Placental pericyte (primary cell): ENCODE data around the gene NNAT. TPM values are rescaled to one million over a fixed set of nuclear protein-coding genes. Genes with fewer than 3 reads are reported as not detected.

Source experiments
- total RNA-seq: library from RNA; depleted of rRNA; stranded (reverse); fragments of >200 nt; gene quantifications from 2 replicates; pipeline ENCODE4 v1.2.3, GENCODE V29; 2012

Gene NNAT
- 0.22 and 0.43 TPM in 2 replicates for total RNA-seq

DNA sequence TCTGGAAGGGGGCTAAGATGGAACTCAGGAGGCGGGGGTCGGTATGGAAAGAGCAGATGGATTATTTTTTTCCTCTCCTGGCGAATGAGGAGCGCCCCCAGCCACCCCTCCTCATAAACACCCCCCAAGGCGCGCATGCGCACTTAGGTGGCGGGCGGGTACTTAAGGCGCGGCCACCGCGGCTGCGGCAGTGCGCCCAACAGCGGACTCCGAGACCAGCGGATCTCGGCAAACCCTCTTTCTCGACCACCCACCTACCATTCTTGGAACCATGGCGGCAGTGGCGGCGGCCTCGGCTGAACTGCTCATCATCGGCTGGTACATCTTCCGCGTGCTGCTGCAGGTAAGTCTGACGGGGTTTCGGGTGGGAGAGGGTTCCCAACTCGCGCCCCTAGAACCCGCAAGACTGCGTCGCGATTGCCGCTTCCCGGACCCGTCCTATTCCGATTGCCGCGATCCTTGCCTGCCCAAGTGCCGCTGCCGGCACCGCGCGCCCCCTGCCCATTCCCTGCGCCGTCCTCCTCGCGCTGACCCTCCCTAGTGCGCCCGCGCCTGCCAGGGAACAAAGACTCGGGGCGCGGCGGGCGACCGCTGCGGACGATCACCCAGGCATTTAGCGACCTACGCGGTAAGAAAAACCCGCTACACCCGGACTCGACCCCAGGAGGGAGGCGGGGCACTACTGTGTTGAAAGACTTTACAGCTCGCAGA, at the start of gene NNAT:
Gene NNAT, plus strand, starts transcription at position 190 of the 711 bp plus-strand sequence. Its CDS starts 82 bp downstream, at position 272.

DNA sequence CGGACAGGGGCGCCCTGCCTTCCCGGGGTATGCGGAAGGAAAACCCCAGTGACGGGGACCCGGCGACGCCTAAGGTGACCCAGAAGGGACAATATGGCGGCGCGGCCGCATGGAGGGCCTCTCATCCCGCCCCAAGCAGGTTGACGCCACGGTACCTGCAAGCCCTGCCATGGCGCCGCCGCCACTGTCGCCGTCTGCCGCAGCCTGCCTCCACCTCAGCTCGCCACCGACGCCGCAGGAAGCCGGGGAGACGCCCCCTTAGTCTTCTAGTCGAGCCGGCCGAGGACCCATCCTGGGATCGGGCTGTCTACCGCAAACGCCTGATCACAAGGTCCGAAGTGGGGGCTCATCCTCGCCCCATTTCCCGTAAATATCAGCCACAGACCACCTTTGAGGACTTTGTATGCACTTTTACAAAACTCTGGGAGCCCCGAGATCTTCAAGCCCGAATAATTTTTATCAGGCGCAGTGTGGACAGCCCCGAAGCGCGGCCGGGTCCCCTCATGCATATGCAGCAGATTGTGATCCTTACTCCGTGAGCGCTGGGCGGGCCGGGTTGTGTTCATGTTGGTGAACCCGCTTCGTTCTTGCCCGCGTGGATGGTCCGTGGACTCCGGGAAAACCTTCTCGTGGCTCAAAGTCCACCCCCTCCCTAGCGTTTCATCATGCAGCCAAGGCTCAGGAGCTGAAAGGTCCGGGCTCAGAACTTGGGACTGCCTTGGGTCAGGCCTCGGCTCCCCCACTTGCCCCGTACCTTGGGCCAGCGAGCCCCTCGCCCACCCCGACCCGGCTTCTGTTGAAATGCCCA, 6.8 kb downstream of the NNAT start, which contains the start of gene BLCAP:
Gene BLCAP, minus strand, starts transcription at position 239 of the 808 bp plus-strand sequence. CDS start 8,702 bp downstream, outside the sequence.

Other genes starting within 250 kb of the NNAT start
- gene MANBAL, start 231.6 kb upstream of the NNAT start, total RNA-seq: 20.0 and 21.4 TPM in 2 replicates
- gene SRC, start 175.1 kb upstream of the NNAT start, total RNA-seq: 16.0 and 21.9 TPM in 2 replicates
- 28.9 and 34.4 TPM in 2 replicates for gene BLCAP, start 6.6 kb downstream of the NNAT start, total RNA-seq
- gene CTNNBL1, start 172.8 kb downstream of the NNAT start, total RNA-seq: 19.5 and 21.0 TPM in 2 replicates